Measurements from ENCODE around the gene CD22. TPM values are rescaled to one million over a fixed set of nuclear protein-coding genes. Genes with fewer than 3 reads are reported as not detected.
A peak's percentile ranks its signal among the peaks of the same experiment; 100 is the strongest.

Gene CD22
- total RNA-seq, 1 donor from 2014 or later = not detected

- DNase-seq (ENCODE audit: low read depth) = no peak
These were observed 12.7 kb downstream of the CD22 start for GRCh38 chr19:35341565-35342225.

- no peak for DNase-seq (ENCODE audit: low read depth)
These were observed 13.4 kb downstream of the CD22 start for GRCh38 chr19:35342430-35342829.

- no peak for DNase-seq (ENCODE audit: low read depth)
These were observed 15.6 kb downstream of the CD22 start for GRCh38 chr19:35344511-35345031.

GRCh38 chr19:35345671-35346111 is 16.7 kb downstream of the CD22 start:
- DNase-seq (ENCODE audit: low read depth) = no peak

- DNase-seq (ENCODE audit: low read depth) = no peak
These were observed 17.4 kb downstream of the CD22 start for GRCh38 chr19:35346193-35347052.

GRCh38 chr19:35347171-35347929 is 18.4 kb downstream of the CD22 start, which contains the start of gene FFAR1:
TSS of gene FFAR1 (plus strand) at chr19:35347902. CDS start at chr19:35351552, 3,650 bp downstream.
- no peak for DNase-seq (ENCODE audit: low read depth)

- no peak for DNase-seq (ENCODE audit: low read depth)
These were observed 18.9 kb downstream of the CD22 start for GRCh38 chr19:35347930-35348298.

GRCh38 chr19:35348911-35349611 is 20.1 kb downstream of the CD22 start:
- no peak for DNase-seq (ENCODE audit: low read depth)

- no peak for DNase-seq (ENCODE audit: low read depth)
These were observed 20.9 kb downstream of the CD22 start for GRCh38 chr19:35349614-35350521.

- DNase-seq (ENCODE audit: low read depth) = no peak
These were observed 21.6 kb downstream of the CD22 start for GRCh38 chr19:35350591-35350990.

GRCh38 chr19:35351411-35352176 is 22.6 kb downstream of the CD22 start:
- no peak for DNase-seq (ENCODE audit: low read depth)

- DNase-seq (ENCODE audit: low read depth) = no peak
These were observed 23.1 kb downstream of the CD22 start for GRCh38 chr19:35352177-35352447.

GRCh38 chr19:35352448-35353304 is 23.7 kb downstream of the CD22 start:
- peak; percentile 50 for DNase-seq (ENCODE audit: low read depth)

GRCh38 chr19:35353635-35354034 is 24.6 kb downstream of the CD22 start:
- DNase-seq (ENCODE audit: low read depth) = no peak

- no peak for DNase-seq (ENCODE audit: low read depth)
These were observed 25.9 kb downstream of the CD22 start for GRCh38 chr19:35354898-35355297.

GRCh38 chr19:35355791-35356460 is 26.9 kb downstream of the CD22 start:
- no peak for DNase-seq (ENCODE audit: low read depth)

GRCh38 chr19:35357867-35358573 is 29.0 kb downstream of the CD22 start, which contains the start of gene FFAR3:
TSS of gene FFAR3 (plus strand) at chr19:35358460. CDS start at chr19:35358891, 431 bp downstream.
- no peak for DNase-seq (ENCODE audit: low read depth)
